ENCODE data around the gene PXK. TPM values are rescaled to one million over a fixed set of nuclear protein-coding genes. Genes with fewer than 3 reads are reported as not detected.

Gene PXK
- total RNA-seq, 2 donors from 2014 or later, result 8.2 to 12.7 TPM

GRCh38 chr3:58326267-58326900 is 6.3 kb upstream of the PXK start:
- ATAC-seq, result no peak
- Histone ChIP-seq H3K4me3 (no peak overlapping the region), H3K27me3 (no peaks in the 10 kb centered on the region), H3K4me1 (peaks cover 11% of the 10 kb centered on the region), H3K9me3 (no peaks in the 10 kb centered on the region), H3K27ac (peak overlapping the region in 2 of 4 donors; percentile 53 to 72), H3K36me3 (replicated peaks in 1 of 2; ENCODE audit: insufficient read depth in 1 of 2, low read depth in 2 of 2) (no peaks in the 10 kb centered on the region)
- no peak for TF ChIP-seq POLR2A (IDR thresholded peaks at IDR 0.05)
- TF ChIP-seq CTCF (IDR thresholded peaks at IDR 0.05), result no peak
- intact Hi-C loops (cut with DNase I), result no loop called here
- 86 to 93% methylated on average over 7 to 8 of the region's 8 CpGs for WGBS, 2 donors
- DNase-seq, result no peak

- ATAC-seq (no peak), DNase-seq (no peak)
- Histone ChIP-seq H3K27me3 (no peaks in the 10 kb centered on the region), H3K27ac (no peak overlapping the region), H3K36me3 (replicated peaks in 1 of 2; ENCODE audit: insufficient read depth in 1 of 2, low read depth in 2 of 2) (no peaks in the 10 kb centered on the region), H3K4me3 (no peak overlapping the region), H3K9me3 (no peaks in the 10 kb centered on the region), H3K4me1 (peaks cover 28% of the 10 kb centered on the region)
- intact Hi-C loops (cut with DNase I), result no loop called here
- 74 to 76% methylated on average over 8 of the region's 8 CpGs for WGBS, 2 donors
- no peak for TF ChIP-seq POLR2A (IDR thresholded peaks at IDR 0.05)
- TF ChIP-seq CTCF (IDR thresholded peaks at IDR 0.05), result no peak
Measured at GRCh38 chr3:58329150-58329921, 3.4 kb upstream of the PXK start.

GRCh38 chr3:58329922-58330413 is 2.7 kb upstream of the PXK start:
- peaks cover 31% of the 10 kb centered on the region for H3K4me1 ChIP-seq
- DNase-seq (no peak), ATAC-seq (no peak)
- 80 to 90% methylated on average over 5 of the region's 5 CpGs for WGBS, 2 donors
- H3K36me3 ChIP-seq (replicated peaks in 1 of 2; ENCODE audit: insufficient read depth in 1 of 2, low read depth in 2 of 2), result no peaks in the 10 kb centered on the region
- no peaks in the 10 kb centered on the region for H3K27me3 ChIP-seq
- intact Hi-C loops (cut with DNase I), result no loop called here
- TF ChIP-seq CTCF (IDR thresholded peaks at IDR 0.05), result no peak
- TF ChIP-seq POLR2A (IDR thresholded peaks at IDR 0.05), result no peak
- no peaks in the 10 kb centered on the region for H3K9me3 ChIP-seq
- no peak overlapping the region for H3K27ac ChIP-seq
- no peak overlapping the region for H3K4me3 ChIP-seq

- Histone ChIP-seq H3K4me3 (no peak overlapping the region), H3K36me3 (replicated peaks in 1 of 2; ENCODE audit: insufficient read depth in 1 of 2, low read depth in 2 of 2) (no peaks in the 10 kb centered on the region), H3K27me3 (no peaks in the 10 kb centered on the region), H3K9me3 (no peaks in the 10 kb centered on the region), H3K4me1 (peaks cover 28% of the 10 kb centered on the region), H3K27ac (no peak overlapping the region)
- intact Hi-C loops (cut with DNase I), result no loop called here
- no peak for ATAC-seq
- DNase-seq, result no peak
- TF ChIP-seq CTCF (IDR thresholded peaks at IDR 0.05), result no peak
- no peak for TF ChIP-seq POLR2A (IDR thresholded peaks at IDR 0.05)
- WGBS, 2 donors, result 58 to 64% methylated on average over 4 of the region's 4 CpGs
Measured at GRCh38 chr3:58331593-58332152, 1.0 kb upstream of the PXK start.
